ENCODE data around the gene TM4SF4. TPM values are rescaled to one million over a fixed set of nuclear protein-coding genes. Genes with fewer than 3 reads are reported as not detected.

TM4SF4 gene
- total and polyA plus RNA-seq, 5 experiments from 2014 or later: not detected

GRCh38 chr3:149493315-149494021 lies 19.0 kb downstream of the TM4SF4 start:
- POLR2A ChIA-PET: no interaction called here
- H3K9me3 Mint-ChIP-seq: peaks cover 0 to 2% (median 0%) of the 10 kb centered on the region in 9 donors
- no peaks in the 10 kb centered on the region for H3K4me1 Mint-ChIP-seq
- peaks cover 15 to 37% (median 17%) of the 10 kb centered on the region in 5 donors for H3K27me3 Mint-ChIP-seq
- H3K36me3 Mint-ChIP-seq: no peaks in the 10 kb centered on the region
- no peak overlapping the region for H3K27ac Mint-ChIP-seq
- no peak for ATAC-seq
- H3K4me3 Mint-ChIP-seq: no peak overlapping the region
- DNase-seq: no peak

GRCh38 chr3:149494022-149494758 lies 19.7 kb downstream of the TM4SF4 start:
- Mint-ChIP-seq H3K4me3 (no peak overlapping the region), H3K27me3 (peaks cover 15 to 37% (median 17%) of the 10 kb centered on the region in 5 donors), H3K27ac (no peak overlapping the region), H3K36me3 (no peaks in the 10 kb centered on the region), H3K4me1 (no peaks in the 10 kb centered on the region), H3K9me3 (peaks cover 0 to 2% (median 0%) of the 10 kb centered on the region in 9 donors)
- POLR2A ChIA-PET: no interaction called here
- ATAC-seq (no peak), DNase-seq (no peak)

GRCh38 chr3:149494759-149495580 lies 20.5 kb downstream of the TM4SF4 start:
- ATAC-seq (no peak), DNase-seq (no peak)
- Mint-ChIP-seq H3K36me3 (no peaks in the 10 kb centered on the region), H3K4me1 (no peaks in the 10 kb centered on the region), H3K9me3 (peaks cover 0 to 2% (median 0%) of the 10 kb centered on the region in 9 donors), H3K4me3 (no peak overlapping the region), H3K27me3 (peaks cover 14 to 33% (median 16%) of the 10 kb centered on the region in 5 donors), H3K27ac (no peak overlapping the region)
- POLR2A ChIA-PET: no interaction called here

GRCh38 chr3:149495581-149496125 lies 21.2 kb downstream of the TM4SF4 start:
- ATAC-seq (no peak), DNase-seq (no peak)
- H3K36me3 Mint-ChIP-seq: no peaks in the 10 kb centered on the region
- H3K9me3 Mint-ChIP-seq: no peaks in the 10 kb centered on the region
- no peaks in the 10 kb centered on the region for H3K4me1 Mint-ChIP-seq
- H3K27ac Mint-ChIP-seq: no peak overlapping the region
- H3K27me3 Mint-ChIP-seq: peaks cover 8 to 26% (median 16%) of the 10 kb centered on the region in 5 donors
- no peak overlapping the region for H3K4me3 Mint-ChIP-seq
- POLR2A ChIA-PET: no interaction called here

GRCh38 chr3:149496891-149497290 lies 22.4 kb downstream of the TM4SF4 start:
- ATAC-seq (no peak), DNase-seq (no peak)
- peaks cover 6 to 36% (median 10%) of the 10 kb centered on the region in 5 donors for H3K27me3 Mint-ChIP-seq
- H3K9me3 Mint-ChIP-seq: no peaks in the 10 kb centered on the region
- no peaks in the 10 kb centered on the region for H3K36me3 Mint-ChIP-seq
- H3K27ac Mint-ChIP-seq: no peak overlapping the region
- POLR2A ChIA-PET: no interaction called here
- H3K4me1 Mint-ChIP-seq: no peaks in the 10 kb centered on the region
- H3K4me3 Mint-ChIP-seq: no peak overlapping the region

- Mint-ChIP-seq H3K4me3 (no peak overlapping the region), H3K27me3 (peaks cover 7 to 36% (median 8%) of the 10 kb centered on the region in 5 donors), H3K27ac (no peak overlapping the region), H3K36me3 (no peaks in the 10 kb centered on the region), H3K9me3 (no peaks in the 10 kb centered on the region), H3K4me1 (no peaks in the 10 kb centered on the region)
- no peak for ATAC-seq
- POLR2A ChIA-PET: no interaction called here
- no peak for DNase-seq
Measured at GRCh38 chr3:149497966-149498670, 23.6 kb downstream of the TM4SF4 start.

GRCh38 chr3:149501524-149501923 lies 27.0 kb downstream of the TM4SF4 start:
- Mint-ChIP-seq H3K9me3 (no peaks in the 10 kb centered on the region), H3K4me3 (no peak overlapping the region), H3K27ac (no peak overlapping the region), H3K36me3 (no peaks in the 10 kb centered on the region), H3K27me3 (peaks cover 1 to 10% (median 5%) of the 10 kb centered on the region in 5 donors), H3K4me1 (no peaks in the 10 kb centered on the region)
- DNase-seq (no peak), ATAC-seq (no peak)
- POLR2A ChIA-PET: no interaction called here

- H3K27ac Mint-ChIP-seq: no peak overlapping the region
- ATAC-seq: no peak
- peaks cover 2 to 12% (median 5%) of the 10 kb centered on the region in 5 donors for H3K27me3 Mint-ChIP-seq
- peaks cover 0 to under 1% (median under 1%) of the 10 kb centered on the region in 4 donors for H3K4me1 Mint-ChIP-seq
- no peaks in the 10 kb centered on the region for H3K9me3 Mint-ChIP-seq
- DNase-seq: no peak
- no peaks in the 10 kb centered on the region for H3K36me3 Mint-ChIP-seq
- POLR2A ChIA-PET: no interaction called here
- H3K4me3 Mint-ChIP-seq: no peak overlapping the region
Measured at GRCh38 chr3:149502438-149502837, 27.9 kb downstream of the TM4SF4 start.

- H3K4me3 Mint-ChIP-seq: no peak overlapping the region
- H3K27ac Mint-ChIP-seq: no peak overlapping the region
- peaks cover 4 to 11% (median 8%) of the 10 kb centered on the region in 4 donors for H3K4me1 Mint-ChIP-seq
- no peaks in the 10 kb centered on the region for H3K9me3 Mint-ChIP-seq
- DNase-seq (no peak), ATAC-seq (no peak)
- peaks cover 7 to 27% (median 14%) of the 10 kb centered on the region in 5 donors for H3K27me3 Mint-ChIP-seq
- no peaks in the 10 kb centered on the region for H3K36me3 Mint-ChIP-seq
- POLR2A ChIA-PET: no interaction called here
Measured at GRCh38 chr3:149506540-149506939, 32.0 kb downstream of the TM4SF4 start.

- DNase-seq (no peak), ATAC-seq (no peak)
- H3K4me1 Mint-ChIP-seq: peaks cover 4 to 11% (median 8%) of the 10 kb centered on the region in 4 donors
- H3K27ac Mint-ChIP-seq: no peak overlapping the region
- H3K9me3 Mint-ChIP-seq: no peaks in the 10 kb centered on the region
- no peaks in the 10 kb centered on the region for H3K36me3 Mint-ChIP-seq
- H3K4me3 Mint-ChIP-seq: no peak overlapping the region
- H3K27me3 Mint-ChIP-seq: peaks cover 7 to 27% (median 13%) of the 10 kb centered on the region in 5 donors
- POLR2A ChIA-PET: no interaction called here
Measured at GRCh38 chr3:149506965-149507364, 32.5 kb downstream of the TM4SF4 start.

GRCh38 chr3:149507491-149508324 lies 33.2 kb downstream of the TM4SF4 start:
- POLR2A ChIA-PET: no interaction called here
- DNase-seq: peak in 1 of 10 donors; percentile 2
- Mint-ChIP-seq H3K36me3 (no peaks in the 10 kb centered on the region), H3K4me3 (peak overlapping the region in 4 of 10 donors; percentile 3 to 34 (median 20)), H3K4me1 (peaks cover 4 to 15% (median 14%) of the 10 kb centered on the region in 4 donors), H3K9me3 (no peaks in the 10 kb centered on the region), H3K27ac (peak overlapping the region in 1 of 10 donors; percentile 9), H3K27me3 (peaks cover 12 to 33% (median 17%) of the 10 kb centered on the region in 5 donors)
- peak in 1 of 2 donors; percentile 25 for ATAC-seq

Measured in naive thymus-derived CD8-positive, alpha-beta T cell (primary cell).